Breast epithelium (tissue), 4 donors: Measurements from ENCODE around the gene GNLY. TPM values are rescaled to one million over a fixed set of nuclear protein-coding genes. Genes with fewer than 3 reads are reported as not detected.

Experiments
- DNase-seq, 2 donors: peaks; one replicate each; pipeline ENCODE4 v3.0.0-alpha.2; 2019; ENCODE audit warnings: low spot score in 2 of 2
- H3K27ac ChIP-seq, 2 donors: fragments of 200-600 bp; sonication (generic) in 1 of 2; one replicate each; pipeline ENCODE4 v1.5.1; 2016 to 2019; ENCODE audit warnings: mild to moderate bottlenecking in 1 of 2
- H3K27me3 ChIP-seq, 2 donors: fragments of 200-600 bp; sonication (generic) in 1 of 2; one replicate each; pipeline versions ENCODE4 v1.5.1 to v1.6.0; 2017 to 2019; ENCODE audit warnings: control low read depth in 1 of 2, mild to moderate bottlenecking in 1 of 2
- H3K36me3 ChIP-seq: fragments of 200-600 bp; one replicate; pipeline ENCODE4 v1.5.1; 2019
- H3K4me1 ChIP-seq, 2 donors: fragments of 200-600 bp; sonication (generic); one replicate each; pipeline ENCODE4 v1.5.1; 2016 to 2019; ENCODE audit warnings: control low read depth in 1 of 2
- H3K4me3 ChIP-seq, 3 donors: fragments of 200-600 bp; sonication (generic); 1 replicate in 2 of 3; 2 replicates in 1 of 3; pipeline ENCODE4 v1.5.1; 2016 to 2019; ENCODE audit warnings: mild to moderate bottlenecking in 3 of 3, moderate library complexity in 2 of 3
- H3K9me3 ChIP-seq, 2 donors: fragments of 200-600 bp; sonication (generic) in 1 of 2; one replicate each; pipeline ENCODE4 v1.5.1; 2016 to 2019; ENCODE audit warnings: control low read depth in 1 of 2
- CTCF ChIP-seq, 3 donors: fragments of 450-650 bp; IDR thresholded peaks; one replicate each; pipeline ENCODE4 v1.5.1; 2016 to 2017; ENCODE audit warnings: antibody characterized with exemption in 3 of 3, mild to moderate bottlenecking in 3 of 3, moderate library complexity in 3 of 3
- POLR2A ChIP-seq: fragments of 450-650 bp; IDR thresholded peaks from one replicate; pipeline ENCODE4 v1.6.1; 2016; ENCODE audit warnings: antibody characterized with exemption, mild to moderate bottlenecking, moderate library complexity
- POLR2AphosphoS5 ChIP-seq, 3 donors: sonication (generic); formaldehyde crosslinking; IDR thresholded peaks; one replicate each; pipeline ENCODE4 v1.6.1; 2017; ENCODE audit warnings: antibody characterized with exemption in 3 of 3
- intact Hi-C: fragments of 100-400 bp; cut with DNase I; formaldehyde crosslinking; loops from one replicate; pipeline ENCODE4 v1.15.1; 2023; ENCODE audit warnings: low total_unique reads
- total RNA-seq, 3 donors: library from RNA; depleted of rRNA; stranded (reverse); fragments of >200 nt; gene quantifications; one replicate each; pipeline ENCODE4 v1.1.0, GENCODE V29; 2016

Gene GNLY
- total RNA-seq, 3 donors from 2014 or later: 2.0 to 2.6 (median 2.1) TPM

GRCh38 chr2:85714841-85715240 lies 20.7 kb downstream of the GNLY start:
- H3K4me3 ChIP-seq: no peak overlapping the region
- DNase-seq: no peak
- no peak overlapping the region for H3K27ac ChIP-seq
- intact Hi-C loops: no loop called here
- H3K36me3 ChIP-seq: no peaks in the 10 kb centered on the region
- no peaks in the 10 kb centered on the region for H3K27me3 ChIP-seq
- no peaks in the 10 kb centered on the region for H3K9me3 ChIP-seq
- no peaks in the 10 kb centered on the region for H3K4me1 ChIP-seq
- TF ChIP-seq POLR2AphosphoS5 (IDR thresholded peaks at IDR 0.05): no peak
- TF ChIP-seq POLR2A: no peak
- TF ChIP-seq CTCF (IDR thresholded peaks at IDR 0.05): no peak

- no peaks in the 10 kb centered on the region for H3K36me3 ChIP-seq
- DNase-seq: no peak
- H3K4me3 ChIP-seq: no peak overlapping the region
- H3K27me3 ChIP-seq: no peaks in the 10 kb centered on the region
- intact Hi-C loops: no loop called here
- H3K27ac ChIP-seq: no peak overlapping the region
- H3K4me1 ChIP-seq: no peaks in the 10 kb centered on the region
- H3K9me3 ChIP-seq: no peaks in the 10 kb centered on the region
- TF ChIP-seq POLR2AphosphoS5 (IDR thresholded peaks at IDR 0.05): no peak
- no peak for TF ChIP-seq POLR2A
- TF ChIP-seq CTCF (IDR thresholded peaks at IDR 0.05): no peak
Measured at GRCh38 chr2:85716346-85716914, 22.3 kb downstream of the GNLY start.

GRCh38 chr2:85717308-85718008 lies 23.3 kb downstream of the GNLY start:
- TF ChIP-seq POLR2AphosphoS5 (IDR thresholded peaks at IDR 0.05): no peak
- no peak for TF ChIP-seq CTCF (IDR thresholded peaks at IDR 0.05)
- no peak for TF ChIP-seq POLR2A
- intact Hi-C loops: no loop called here
- Histone ChIP-seq H3K36me3 (no peaks in the 10 kb centered on the region), H3K9me3 (no peaks in the 10 kb centered on the region), H3K4me3 (no peak overlapping the region), H3K27me3 (no peaks in the 10 kb centered on the region), H3K4me1 (no peaks in the 10 kb centered on the region), H3K27ac (no peak overlapping the region)
- no peak for DNase-seq

GRCh38 chr2:85718009-85718391 lies 23.8 kb downstream of the GNLY start:
- no peak overlapping the region for H3K4me3 ChIP-seq
- intact Hi-C loops: no loop called here
- no peak for DNase-seq
- no peaks in the 10 kb centered on the region for H3K27me3 ChIP-seq
- no peak for TF ChIP-seq POLR2A
- no peak for TF ChIP-seq POLR2AphosphoS5 (IDR thresholded peaks at IDR 0.05)
- no peak for TF ChIP-seq CTCF (IDR thresholded peaks at IDR 0.05)
- no peaks in the 10 kb centered on the region for H3K36me3 ChIP-seq
- H3K9me3 ChIP-seq: no peaks in the 10 kb centered on the region
- no peaks in the 10 kb centered on the region for H3K4me1 ChIP-seq
- H3K27ac ChIP-seq: no peak overlapping the region

GRCh38 chr2:85718885-85719492 lies 24.8 kb downstream of the GNLY start:
- H3K4me1 ChIP-seq: no peaks in the 10 kb centered on the region
- no peaks in the 10 kb centered on the region for H3K36me3 ChIP-seq
- no peak for TF ChIP-seq POLR2A
- TF ChIP-seq CTCF (IDR thresholded peaks at IDR 0.05): no peak
- TF ChIP-seq POLR2AphosphoS5 (IDR thresholded peaks at IDR 0.05): no peak
- H3K9me3 ChIP-seq: no peaks in the 10 kb centered on the region
- H3K4me3 ChIP-seq: no peak overlapping the region
- DNase-seq: no peak
- no peaks in the 10 kb centered on the region for H3K27me3 ChIP-seq
- intact Hi-C loops: no loop called here
- H3K27ac ChIP-seq: no peak overlapping the region
